Measurements from ENCODE around the gene C19orf38.

GRCh38 chr19:10913716-10914340 lies 65.6 kb downstream of the C19orf38 start:
- TF ChIP-seq NR2F6 (CRISPR knock-in tag; IDR thresholded peaks at IDR 0.05): no peak
- no peak for TF ChIP-seq E2F4 (CRISPR knock-in tag; IDR thresholded peaks at IDR 0.05; ENCODE audit: low read depth)
- TF ChIP-seq FIP1L1 (IDR thresholded peaks at IDR 0.05; ENCODE audit: low read depth, low read length, poor library complexity, severe bottlenecking): no peak
- no peak for TF ChIP-seq USF1 (CRISPR knock-in tag; IDR thresholded peaks at IDR 0.05)
- TF ChIP-seq POLR2A (conservative IDR thresholded peaks at IDR 0.05): no peak
- no peak for TF ChIP-seq ZBED1 (IDR thresholded peaks at IDR 0.05)
- TF ChIP-seq ZNF140 (CRISPR knock-in tag; IDR thresholded peaks at IDR 0.05): no peak
- no peak for TF ChIP-seq ZNF324 (CRISPR knock-in tag; IDR thresholded peaks at IDR 0.05)
- TF ChIP-seq KAT8 (IDR thresholded peaks at IDR 0.05; ENCODE audit: low read depth): no peak
- no peak for TF ChIP-seq CREB1 (IDR thresholded peaks at IDR 0.05)
- no peak for TF ChIP-seq CREB1 (CRISPR knock-in tag; IDR thresholded peaks at IDR 0.05)

Measured in K562 (cell line).